Measurements from ENCODE around the gene LTBP1.
"Not testable (repeated sequence)": the region's sequence is repeated elsewhere in the genome, so short reads cannot be mapped to it uniquely, and the experiment has no call there.

The LTBP1 gene

GRCh38 chr2:33437297-33437696 lies 490.5 kb downstream of the LTBP1 start:
- in situ Hi-C loops (cut with MboI; ENCODE audit: low sequenced_read_pairs): no loop called here

- in situ Hi-C loops (cut with MboI; ENCODE audit: low sequenced_read_pairs): no loop called here
These were observed 491.1 kb downstream of the LTBP1 start for GRCh38 chr2:33437815-33438214.

DNA sequence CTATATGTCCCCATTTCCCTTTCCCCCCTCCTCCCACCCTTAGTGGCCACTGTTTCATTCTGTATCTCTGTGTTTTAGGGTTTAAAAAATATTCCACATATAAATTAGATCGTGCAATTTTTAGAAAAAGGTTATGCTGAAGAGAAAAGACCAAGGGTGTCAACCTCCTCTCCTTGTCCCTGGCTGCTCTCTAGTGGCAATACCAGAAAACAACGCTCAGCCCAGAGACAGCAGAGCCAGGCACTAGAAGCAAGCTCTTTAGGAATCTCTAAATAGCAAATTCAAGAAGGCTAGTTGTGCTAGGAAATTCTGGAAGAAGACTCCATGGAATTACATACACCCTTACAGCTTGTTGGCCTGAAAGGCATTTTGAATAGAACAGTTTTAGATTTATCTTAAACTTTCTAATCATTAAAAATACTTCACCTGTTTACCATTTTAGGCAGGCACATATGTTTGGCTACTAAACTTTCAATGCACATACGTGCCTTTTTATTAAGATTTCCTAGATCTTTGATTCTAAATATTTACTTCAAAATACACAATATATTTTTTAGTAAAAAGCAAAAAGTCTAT lies 494.6 kb downstream of the LTBP1 start:
- in situ Hi-C loops (cut with MboI; ENCODE audit: low sequenced_read_pairs): no loop called here

DNA sequence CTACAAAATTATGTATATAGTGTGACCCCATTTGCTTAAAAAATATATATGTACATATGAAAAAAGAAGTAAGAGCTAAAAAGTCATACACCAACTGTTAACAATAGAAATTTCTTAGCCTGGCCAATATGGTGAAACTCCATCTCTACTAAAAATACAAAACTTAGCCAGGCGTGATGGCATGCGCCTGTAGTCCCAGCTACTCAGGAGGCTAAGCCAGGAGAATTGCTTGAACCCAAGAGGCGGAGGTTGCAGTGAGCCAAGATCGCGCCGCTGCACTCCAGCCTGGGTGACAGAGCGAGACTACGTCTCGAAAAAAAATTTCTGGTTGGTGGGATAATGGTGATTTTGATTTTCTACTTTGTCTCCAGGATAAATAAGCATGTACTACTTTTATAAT lies 495.3 kb downstream of the LTBP1 start:
- in situ Hi-C loops (cut with MboI; ENCODE audit: low sequenced_read_pairs): not testable (repeated sequence)

DNA sequence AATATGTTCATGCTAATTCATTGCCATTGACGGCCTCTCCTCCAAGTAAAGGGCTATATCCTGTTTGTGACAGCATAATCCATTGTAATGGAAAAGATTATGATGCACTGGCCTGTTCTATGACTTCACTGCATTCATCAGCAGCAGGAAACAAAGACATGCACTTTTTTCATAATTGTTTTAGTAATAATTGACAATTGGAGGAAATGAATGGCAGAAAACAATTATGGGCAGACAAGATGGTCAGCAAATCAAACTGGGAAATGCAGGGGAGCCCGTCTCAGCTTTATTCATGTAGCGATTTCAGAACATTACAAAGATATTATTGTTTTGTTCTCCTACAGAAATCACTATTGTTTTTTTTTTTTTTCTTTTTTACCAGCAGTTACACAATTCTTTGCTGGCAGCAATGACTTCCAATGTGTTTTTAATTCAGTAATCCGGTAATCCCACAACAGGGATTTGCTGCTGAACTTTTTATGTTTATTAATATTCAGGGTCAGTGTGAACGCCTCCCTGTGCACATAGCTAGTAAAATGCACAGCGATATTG lies 495.9 kb downstream of the LTBP1 start:
- in situ Hi-C loops (cut with MboI; ENCODE audit: low sequenced_read_pairs): no loop called here

GRCh38 chr2:33443274-33443829 lies 496.6 kb downstream of the LTBP1 start:
- in situ Hi-C loops (cut with MboI; ENCODE audit: low sequenced_read_pairs): no loop called here

GRCh38 chr2:33444967-33445366 lies 498.2 kb downstream of the LTBP1 start:
- in situ Hi-C loops (cut with MboI; ENCODE audit: low sequenced_read_pairs): no loop called here

- in situ Hi-C loops (cut with MboI; ENCODE audit: low sequenced_read_pairs): no loop called here
These were observed 501.6 kb downstream of the LTBP1 start for GRCh38 chr2:33448220-33448899.
